ENCODE data around the gene AFAP1L2.

Gene AFAP1L2

GRCh38 chr10:114286921-114287320, 117.4 kb downstream of the AFAP1L2 start:
- Mint-ChIP-seq H3K27me3 (peaks cover 10% of the 10 kb centered on the region), H3K4me1 (no peaks in the 10 kb centered on the region), H3K36me3 (ENCODE audit: insufficient read depth) (no peaks in the 10 kb centered on the region), H3K27ac (ENCODE audit: low read depth) (no peak overlapping the region), H3K4me3 (no peak overlapping the region), H3K9me3 (no peaks in the 10 kb centered on the region)
- DNase-seq (ENCODE audit: low spot score in 2 of 2), result no peak
- no peak for ATAC-seq (replicated peaks; ENCODE audit: extremely low read depth, poor library complexity, severe bottlenecking)

GRCh38 chr10:114285961-114286441, 118.3 kb downstream of the AFAP1L2 start:
- no peak overlapping the region for H3K27ac Mint-ChIP-seq (ENCODE audit: low read depth)
- no peak for ATAC-seq (replicated peaks; ENCODE audit: extremely low read depth, poor library complexity, severe bottlenecking)
- no peak for DNase-seq (ENCODE audit: low spot score in 2 of 2)
- H3K36me3 Mint-ChIP-seq (ENCODE audit: insufficient read depth), result no peaks in the 10 kb centered on the region
- peaks cover 10% of the 10 kb centered on the region for H3K27me3 Mint-ChIP-seq
- H3K4me1 Mint-ChIP-seq, result no peaks in the 10 kb centered on the region
- H3K4me3 Mint-ChIP-seq, result no peak overlapping the region
- no peaks in the 10 kb centered on the region for H3K9me3 Mint-ChIP-seq

- Mint-ChIP-seq H3K27me3 (peaks cover 10% of the 10 kb centered on the region), H3K27ac (ENCODE audit: low read depth) (no peak overlapping the region), H3K36me3 (ENCODE audit: insufficient read depth) (no peaks in the 10 kb centered on the region), H3K4me3 (no peak overlapping the region), H3K9me3 (no peaks in the 10 kb centered on the region), H3K4me1 (no peaks in the 10 kb centered on the region)
- DNase-seq (ENCODE audit: low spot score in 2 of 2), result no peak
- no peak for ATAC-seq (replicated peaks; ENCODE audit: extremely low read depth, poor library complexity, severe bottlenecking)
Measured at GRCh38 chr10:114284346-114285071, 119.8 kb downstream of the AFAP1L2 start.

- DNase-seq (ENCODE audit: low spot score in 2 of 2) (no peak), ATAC-seq (replicated peaks; ENCODE audit: extremely low read depth, poor library complexity, severe bottlenecking) (no peak)
- Mint-ChIP-seq H3K4me1 (no peaks in the 10 kb centered on the region), H3K27me3 (peaks cover 12% of the 10 kb centered on the region), H3K27ac (ENCODE audit: low read depth) (no peak overlapping the region), H3K9me3 (no peaks in the 10 kb centered on the region), H3K4me3 (no peak overlapping the region), H3K36me3 (ENCODE audit: insufficient read depth) (no peaks in the 10 kb centered on the region)
Measured at GRCh38 chr10:114283535-114284234, 120.6 kb downstream of the AFAP1L2 start.

GRCh38 chr10:114283091-114283490, 121.2 kb downstream of the AFAP1L2 start:
- ATAC-seq (replicated peaks; ENCODE audit: extremely low read depth, poor library complexity, severe bottlenecking) (no peak), DNase-seq (ENCODE audit: low spot score in 2 of 2) (no peak)
- H3K27me3 Mint-ChIP-seq, result peaks cover 13% of the 10 kb centered on the region
- H3K36me3 Mint-ChIP-seq (ENCODE audit: insufficient read depth), result no peaks in the 10 kb centered on the region
- H3K27ac Mint-ChIP-seq (ENCODE audit: low read depth), result no peak overlapping the region
- no peaks in the 10 kb centered on the region for H3K4me1 Mint-ChIP-seq
- no peaks in the 10 kb centered on the region for H3K9me3 Mint-ChIP-seq
- H3K4me3 Mint-ChIP-seq, result no peak overlapping the region

- H3K4me1 Mint-ChIP-seq, result no peaks in the 10 kb centered on the region
- no peaks in the 10 kb centered on the region for H3K9me3 Mint-ChIP-seq
- peaks cover 14% of the 10 kb centered on the region for H3K27me3 Mint-ChIP-seq
- no peak for DNase-seq (ENCODE audit: low spot score in 2 of 2)
- no peaks in the 10 kb centered on the region for H3K36me3 Mint-ChIP-seq (ENCODE audit: insufficient read depth)
- no peak overlapping the region for H3K27ac Mint-ChIP-seq (ENCODE audit: low read depth)
- no peak overlapping the region for H3K4me3 Mint-ChIP-seq
- ATAC-seq (replicated peaks; ENCODE audit: extremely low read depth, poor library complexity, severe bottlenecking), result no peak
Measured at GRCh38 chr10:114282526-114282925, 121.8 kb downstream of the AFAP1L2 start.

- no peak for ATAC-seq (replicated peaks; ENCODE audit: extremely low read depth, poor library complexity, severe bottlenecking)
Measured at GRCh38 chr10:114281461-114281860, 122.8 kb downstream of the AFAP1L2 start.

GRCh38 chr10:114281006-114281405, 123.3 kb downstream of the AFAP1L2 start:
- Mint-ChIP-seq H3K9me3 (no peaks in the 10 kb centered on the region), H3K36me3 (ENCODE audit: insufficient read depth) (no peaks in the 10 kb centered on the region), H3K4me1 (no peaks in the 10 kb centered on the region), H3K27ac (ENCODE audit: low read depth) (no peak overlapping the region), H3K27me3 (peaks cover 19% of the 10 kb centered on the region), H3K4me3 (no peak overlapping the region)
- ATAC-seq (replicated peaks; ENCODE audit: extremely low read depth, poor library complexity, severe bottlenecking) (no peak), DNase-seq (ENCODE audit: low spot score in 2 of 2) (no peak)

More at GRCh38 chr10:114281461-114281860, 122.8 kb downstream of the AFAP1L2 start:
- no peaks in the 10 kb centered on the region for H3K9me3 Mint-ChIP-seq
- no peak for DNase-seq (ENCODE audit: low spot score in 2 of 2)
- H3K4me1 Mint-ChIP-seq, result no peaks in the 10 kb centered on the region
- H3K4me3 Mint-ChIP-seq, result no peak overlapping the region
- no peaks in the 10 kb centered on the region for H3K36me3 Mint-ChIP-seq (ENCODE audit: insufficient read depth)
- H3K27me3 Mint-ChIP-seq, result peaks cover 19% of the 10 kb centered on the region
- no peak overlapping the region for H3K27ac Mint-ChIP-seq (ENCODE audit: low read depth)

GRCh38 chr10:114279901-114280644, 124.2 kb downstream of the AFAP1L2 start:
- DNase-seq (ENCODE audit: low spot score in 2 of 2) (no peak), ATAC-seq (replicated peaks; ENCODE audit: extremely low read depth, poor library complexity, severe bottlenecking) (no peak)
- no peaks in the 10 kb centered on the region for H3K36me3 Mint-ChIP-seq (ENCODE audit: insufficient read depth)
- H3K27me3 Mint-ChIP-seq, result peaks cover 22% of the 10 kb centered on the region
- H3K4me3 Mint-ChIP-seq, result no peak overlapping the region
- H3K4me1 Mint-ChIP-seq, result no peaks in the 10 kb centered on the region
- no peak overlapping the region for H3K27ac Mint-ChIP-seq (ENCODE audit: low read depth)
- H3K9me3 Mint-ChIP-seq, result no peaks in the 10 kb centered on the region

GRCh38 chr10:114279289-114279688, 125.0 kb downstream of the AFAP1L2 start:
- Mint-ChIP-seq H3K4me1 (no peaks in the 10 kb centered on the region), H3K9me3 (no peaks in the 10 kb centered on the region), H3K36me3 (ENCODE audit: insufficient read depth) (no peaks in the 10 kb centered on the region), H3K27me3 (peaks cover 30% of the 10 kb centered on the region), H3K4me3 (no peak overlapping the region), H3K27ac (ENCODE audit: low read depth) (no peak overlapping the region)
- ATAC-seq (replicated peaks; ENCODE audit: extremely low read depth, poor library complexity, severe bottlenecking), result no peak
- DNase-seq (ENCODE audit: low spot score in 2 of 2), result no peak

GRCh38 chr10:114278884-114279191, 125.5 kb downstream of the AFAP1L2 start:
- Mint-ChIP-seq H3K4me1 (no peaks in the 10 kb centered on the region), H3K27ac (ENCODE audit: low read depth) (no peak overlapping the region), H3K36me3 (ENCODE audit: insufficient read depth) (no peaks in the 10 kb centered on the region), H3K9me3 (no peaks in the 10 kb centered on the region), H3K27me3 (peaks cover 35% of the 10 kb centered on the region), H3K4me3 (no peak overlapping the region)
- DNase-seq (ENCODE audit: low spot score in 2 of 2) (no peak), ATAC-seq (replicated peaks; ENCODE audit: extremely low read depth, poor library complexity, severe bottlenecking) (no peak)

GRCh38 chr10:114278140-114278883, 126.0 kb downstream of the AFAP1L2 start:
- no peaks in the 10 kb centered on the region for H3K36me3 Mint-ChIP-seq (ENCODE audit: insufficient read depth)
- DNase-seq (ENCODE audit: low spot score in 2 of 2), result no peak
- peaks cover 40% of the 10 kb centered on the region for H3K27me3 Mint-ChIP-seq
- H3K4me1 Mint-ChIP-seq, result no peaks in the 10 kb centered on the region
- ATAC-seq (replicated peaks; ENCODE audit: extremely low read depth, poor library complexity, severe bottlenecking), result no peak
- H3K27ac Mint-ChIP-seq (ENCODE audit: low read depth), result no peak overlapping the region
- H3K9me3 Mint-ChIP-seq, result no peaks in the 10 kb centered on the region
- no peak overlapping the region for H3K4me3 Mint-ChIP-seq

Measured in central memory CD8-positive, alpha-beta T cell (primary cell).